WI38 (cell line): ENCODE data around the gene TRUB2.
"Not testable (repeated sequence)": the region's sequence is repeated elsewhere in the genome, so short reads cannot be mapped to it uniquely, and the experiment has no call there.

Source experiments
- H3K4me3 ChIP-seq: 2 replicates; pipeline ENCODE4 v1.5.1; 2011; ENCODE audit warnings: low read depth, mild to moderate bottlenecking, control low read depth, low read length
- TF ChIP-seq, protein P1 (sequence below): IDR thresholded peaks from 2 replicates; pipeline ENCODE4 v1.5.1; 2012; ENCODE audit warnings: low read depth, mild to moderate bottlenecking, control low read depth, low read length

The TRUB2 gene

DNA sequence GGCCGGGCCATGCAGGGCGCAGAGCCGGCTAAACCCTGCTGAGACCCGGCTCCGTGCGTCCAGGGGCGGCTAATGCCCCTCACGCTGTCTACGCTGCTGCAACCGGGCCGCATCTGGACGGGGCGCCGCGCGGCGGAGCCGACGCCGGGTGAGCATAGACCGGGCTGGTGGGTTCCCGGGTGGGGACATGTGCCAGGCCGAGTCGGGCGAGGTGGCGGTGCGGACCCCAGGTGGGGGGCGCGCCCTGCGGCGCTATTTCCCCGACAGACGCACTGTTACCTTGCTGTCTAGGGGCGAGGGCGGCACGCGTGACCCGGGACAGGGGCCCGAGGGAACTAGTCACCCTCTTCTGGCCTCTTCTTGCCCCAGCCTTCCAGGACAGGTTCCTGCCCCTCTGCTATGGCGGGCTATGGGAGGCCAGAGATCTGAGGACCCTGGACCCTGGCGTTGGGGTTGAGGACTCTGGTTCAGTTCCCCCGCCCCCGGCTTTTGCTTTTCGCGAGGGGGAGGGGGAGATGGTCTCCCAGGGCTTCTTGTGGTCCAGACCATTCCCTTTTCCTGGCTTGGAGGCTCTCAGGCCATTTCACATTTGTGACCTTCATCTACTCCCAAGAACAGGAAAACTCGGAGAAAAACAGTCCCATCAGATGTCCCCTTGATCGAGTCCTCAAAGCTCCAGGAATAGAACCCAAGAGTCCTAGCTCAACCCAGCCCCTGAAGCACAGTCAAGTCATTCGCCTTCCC lies 18.6 kb upstream of the TRUB2 start:
- H3K4me3 ChIP-seq, result peak overlapping the region; percentile 79
- TF ChIP-seq, protein P1, sequence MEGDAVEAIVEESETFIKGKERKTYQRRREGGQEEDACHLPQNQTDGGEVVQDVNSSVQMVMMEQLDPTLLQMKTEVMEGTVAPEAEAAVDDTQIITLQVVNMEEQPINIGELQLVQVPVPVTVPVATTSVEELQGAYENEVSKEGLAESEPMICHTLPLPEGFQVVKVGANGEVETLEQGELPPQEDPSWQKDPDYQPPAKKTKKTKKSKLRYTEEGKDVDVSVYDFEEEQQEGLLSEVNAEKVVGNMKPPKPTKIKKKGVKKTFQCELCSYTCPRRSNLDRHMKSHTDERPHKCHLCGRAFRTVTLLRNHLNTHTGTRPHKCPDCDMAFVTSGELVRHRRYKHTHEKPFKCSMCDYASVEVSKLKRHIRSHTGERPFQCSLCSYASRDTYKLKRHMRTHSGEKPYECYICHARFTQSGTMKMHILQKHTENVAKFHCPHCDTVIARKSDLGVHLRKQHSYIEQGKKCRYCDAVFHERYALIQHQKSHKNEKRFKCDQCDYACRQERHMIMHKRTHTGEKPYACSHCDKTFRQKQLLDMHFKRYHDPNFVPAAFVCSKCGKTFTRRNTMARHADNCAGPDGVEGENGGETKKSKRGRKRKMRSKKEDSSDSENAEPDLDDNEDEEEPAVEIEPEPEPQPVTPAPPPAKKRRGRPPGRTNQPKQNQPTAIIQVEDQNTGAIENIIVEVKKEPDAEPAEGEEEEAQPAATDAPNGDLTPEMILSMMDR, result no peak

DNA sequence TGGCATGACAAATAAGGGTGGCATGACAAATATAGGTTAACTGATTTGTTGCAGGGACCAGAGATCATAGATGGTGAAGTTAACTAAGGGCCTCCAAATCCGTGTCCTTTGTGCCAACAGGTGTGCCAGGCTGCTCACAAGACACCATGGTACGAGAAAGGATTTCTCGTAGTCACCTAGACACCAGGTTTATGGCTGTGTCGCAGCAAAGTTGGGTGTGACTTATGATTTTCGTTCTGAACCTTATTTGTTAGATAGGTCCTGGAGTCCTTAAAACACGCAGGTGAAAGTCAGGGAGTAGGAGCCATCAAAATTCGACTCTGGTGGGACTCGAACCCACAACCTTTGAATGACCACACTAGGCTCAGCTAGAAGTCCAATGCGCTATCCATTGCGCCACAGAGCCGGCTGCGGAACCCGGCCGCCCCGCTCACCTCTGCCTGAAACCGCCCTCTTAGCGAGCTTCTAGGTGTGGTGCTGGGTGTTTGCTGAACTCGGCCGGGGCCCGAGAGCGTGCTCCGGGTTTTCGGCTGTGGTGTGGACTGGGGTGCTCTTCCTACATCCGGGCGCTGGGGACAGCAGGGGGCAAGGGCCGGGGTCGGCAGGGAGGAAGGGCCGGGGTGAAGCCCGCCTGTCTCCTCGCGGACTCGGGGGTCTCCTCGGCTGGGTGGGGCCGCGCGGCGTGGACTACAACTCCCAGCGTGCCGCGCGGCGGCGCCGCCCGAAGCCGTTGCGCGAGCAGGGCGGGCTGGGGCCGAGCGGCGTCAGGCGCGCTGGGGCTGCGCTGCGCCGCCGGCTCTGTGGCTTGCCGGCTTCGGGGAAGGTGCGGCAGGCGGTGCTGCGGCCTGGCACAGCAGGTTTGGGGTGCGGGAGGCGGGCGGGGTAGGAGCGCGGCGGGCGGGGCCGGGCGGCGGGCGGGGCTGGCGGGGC lies 17.8 kb upstream of the TRUB2 start, which contains the start of gene SLC27A4:
TSS of gene SLC27A4 (plus strand) at position 767 of the 930 bp plus-strand sequence. CDS start 2,606 bp downstream, outside the sequence.
- TF ChIP-seq, protein P1, result no peak
- H3K4me3 ChIP-seq, result peak within 1 kb of the TSS; percentile 79

DNA sequence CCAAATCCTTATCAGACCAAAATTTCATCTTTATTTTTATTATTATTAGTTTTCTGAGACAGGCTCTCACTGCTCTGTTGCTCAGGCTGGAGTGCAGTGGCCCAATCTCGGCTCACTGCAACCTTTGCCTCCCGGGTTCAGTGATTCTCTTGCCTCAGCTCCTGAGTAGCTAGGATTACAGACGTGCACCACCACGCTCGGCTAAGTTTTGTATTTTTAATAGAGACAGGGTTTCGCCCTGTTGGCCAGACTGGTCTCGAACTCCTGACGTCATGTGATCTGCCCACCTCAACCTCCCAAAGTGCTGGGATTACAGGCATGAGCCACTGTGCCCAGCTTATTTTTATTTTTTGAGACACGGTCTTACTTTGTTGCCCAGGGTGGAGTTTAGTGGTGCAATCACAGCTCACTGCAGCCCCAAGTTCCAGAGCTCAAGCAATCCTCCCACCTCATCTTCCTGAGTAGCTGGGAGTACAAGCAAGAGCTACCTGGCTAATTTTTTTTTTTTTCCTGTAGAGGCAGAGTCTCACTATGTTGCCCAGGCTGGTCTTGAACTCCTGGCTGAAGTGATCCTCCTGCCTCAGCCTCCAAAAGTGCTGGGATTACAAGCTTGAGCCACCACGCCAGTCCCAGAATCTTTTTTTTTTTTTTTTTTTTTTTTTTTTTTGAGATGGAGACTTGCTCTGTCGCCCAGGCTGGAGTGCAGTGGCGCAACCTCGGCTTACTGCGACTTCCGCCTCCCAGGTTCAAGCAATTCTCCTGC lies 16.8 kb upstream of the TRUB2 start:
- H3K4me3 ChIP-seq, result not testable (repeated sequence)

DNA sequence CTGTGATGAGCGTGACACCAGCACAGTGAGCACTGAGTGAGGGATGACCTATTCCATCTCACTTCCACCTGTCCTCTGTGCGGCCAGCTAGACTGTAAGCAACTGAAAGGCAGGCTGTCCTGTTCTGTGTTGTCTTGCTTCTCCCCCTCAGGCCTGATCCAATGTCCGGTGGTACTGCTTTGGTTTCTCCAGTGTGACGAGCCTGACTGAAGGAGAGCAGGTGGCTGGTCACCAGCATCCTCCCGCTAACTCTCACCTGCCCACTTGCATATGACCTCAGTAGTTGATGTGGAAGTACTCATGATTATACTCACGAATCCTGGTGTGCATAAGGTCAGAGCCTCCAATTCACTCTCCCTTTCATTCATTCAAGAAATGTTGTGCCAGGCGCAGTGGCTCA lies 15.7 kb upstream of the TRUB2 start:
- TF ChIP-seq, protein P1, result no peak
- no peak overlapping the region for H3K4me3 ChIP-seq

DNA sequence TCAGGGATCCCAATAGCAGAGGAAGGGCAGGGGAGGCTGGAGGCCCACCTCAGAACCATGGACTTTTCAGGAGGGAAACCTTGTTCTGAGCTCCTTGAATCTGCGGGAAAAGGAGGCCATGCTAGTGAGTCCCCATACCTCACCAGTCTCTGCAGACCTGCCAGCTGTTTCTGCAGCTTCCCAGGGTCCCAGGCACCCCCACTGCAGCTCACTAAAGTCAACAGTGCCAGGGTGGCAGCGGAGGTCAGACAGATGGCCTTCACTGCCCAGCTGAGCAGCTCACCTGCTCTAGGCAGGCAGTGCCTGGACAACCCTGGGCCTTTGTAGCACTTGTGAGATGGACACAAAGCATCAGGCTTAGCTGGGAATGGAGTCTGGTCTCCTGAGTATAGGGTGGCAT lies 13.7 kb upstream of the TRUB2 start:
- TF ChIP-seq, protein P1, result no peak

DNA sequence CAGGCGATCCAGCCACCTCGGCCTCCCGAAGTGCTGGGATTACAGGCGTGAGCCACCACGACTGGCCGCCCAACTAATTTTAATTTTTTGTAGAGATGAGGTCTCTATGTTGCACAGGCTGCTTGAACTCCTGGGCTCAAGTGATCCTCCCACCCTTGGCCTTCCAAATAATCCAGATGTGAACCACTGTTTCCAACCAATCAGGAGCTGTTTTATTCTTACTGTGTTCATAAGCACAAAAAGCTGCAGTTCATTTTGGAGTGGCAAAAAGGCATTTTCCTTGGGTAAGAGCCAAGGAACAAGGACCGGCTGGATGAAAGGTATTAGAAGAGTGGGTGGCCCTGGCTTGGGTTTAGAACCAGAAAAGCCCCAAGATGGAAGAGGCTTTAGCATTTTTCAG lies 12.9 kb upstream of the TRUB2 start:
- no peak overlapping the region for H3K4me3 ChIP-seq
- TF ChIP-seq, protein P1, result no peak

More for the DNA sequence above, 13.7 kb upstream of the TRUB2 start:
- H3K4me3 ChIP-seq, result no peak overlapping the region

DNA sequence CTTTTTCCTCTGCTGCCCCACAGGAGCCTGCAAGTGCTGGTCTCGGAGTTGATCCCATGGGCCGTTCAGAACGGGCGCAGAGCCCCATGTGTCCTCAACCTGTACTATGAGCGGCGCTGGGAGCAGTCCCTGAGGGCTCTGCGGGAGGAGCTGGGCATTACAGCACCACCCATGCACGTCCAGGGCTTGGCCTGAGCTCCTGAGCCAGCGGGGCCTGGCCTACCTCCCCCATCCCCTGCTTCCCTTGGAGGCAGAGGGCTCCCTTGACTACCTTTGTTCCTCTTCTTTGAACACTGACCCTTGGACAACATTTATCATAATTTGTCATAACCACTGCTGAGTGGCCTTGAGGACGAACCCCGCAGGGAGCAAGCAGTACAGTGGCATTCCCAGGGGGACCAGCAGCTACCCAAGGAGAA lies 11.2 kb upstream of the TRUB2 start:
- no peak overlapping the region for H3K4me3 ChIP-seq
- TF ChIP-seq, protein P1, result no peak
